ENCODE results near the gene RHBG. TPM values are rescaled to one million over a fixed set of nuclear protein-coding genes. Genes with fewer than 3 reads are reported as not detected.

Gene RHBG
- total and polyA plus RNA-seq, 2 donors (not counting 1 experiment from before 2014, with no cell fraction given) = not detected

- POLR2A ChIA-PET = no interaction called here
- Histone ChIP-seq H2AFZ (ENCODE audit: insufficient read depth, low read depth, low read length, poor library complexity, severe bottlenecking) (no peak overlapping the region), H3K27ac (ENCODE audit: low read length in 2 of 2) (no peak overlapping the region), H3K4me3 (ENCODE audit: control extremely low read depth in 1 of 5, extremely low read depth in 1 of 5, insufficient read depth in 1 of 5, low read depth in 2 of 5, low read length in 4 of 5) (no peak overlapping the region), H3K79me2 (ENCODE audit: control insufficient read depth, insufficient read depth, low read length) (no peaks in the 10 kb centered on the region), H3K36me3 (replicated peaks in 1 of 2; ENCODE audit: control extremely low read depth in 1 of 2, control insufficient read depth in 1 of 2, extremely low read depth in 1 of 2, insufficient read depth in 2 of 2, low read length in 1 of 2) (no peaks in the 10 kb centered on the region), H4K20me1 (ENCODE audit: control insufficient read depth, insufficient read depth, low read length, poor library complexity, severe bottlenecking) (no peaks in the 10 kb centered on the region), H3K4me1 (ENCODE audit: control insufficient read depth in 2 of 2, insufficient read depth in 2 of 2, low read length in 2 of 2) (peaks cover 24 to 25% of the 10 kb centered on the region in 2 donors), H3K9ac (ENCODE audit: low read length) (no peak overlapping the region), H3K4me2 (replicated peaks; ENCODE audit: low read depth, low read length, poor library complexity, severe bottlenecking) (no peak overlapping the region), H3K9me3 (ENCODE audit: control extremely low read depth in 1 of 3, control insufficient read depth in 2 of 3, insufficient read depth in 1 of 3, low read length in 2 of 3) (peaks cover 0 to 18% (median 0%) of the 10 kb centered on the region in 3 donors), H3K27me3 (replicated peaks in 1 of 4; ENCODE audit: control extremely low read depth in 1 of 4, control insufficient read depth in 3 of 4, insufficient read depth in 4 of 4, low read length in 3 of 4) (peaks cover 0 to 94% (median 68%) of the 10 kb centered on the region in 4 experiments)
- no peak for ATAC-seq (ENCODE audit: low read depth)
- DNase-seq = no peak
- Mint-ChIP-seq H3K27me3 (peaks cover 73% of the 10 kb centered on the region), H3K4me1 (peaks cover 17% of the 10 kb centered on the region), H3K9me3 (ENCODE audit: insufficient read depth) (no peaks in the 10 kb centered on the region), H3K27ac (no peak overlapping the region), H3K4me3 (no peak overlapping the region)
- CTCF ChIA-PET = interaction anchor here (1.0 to 6.9 kb wide), 4 partner anchors 10 to 47 kb away, joined by 3 to 44 read pairs (median 12); no protein-coding TSS in a partner anchor
- intact Hi-C loops (cut with micrococcal nuclease) = no loop called here
- WGBS (ENCODE audit: insufficient coverage) = 50% methylated on average over 1 of the region's 4 CpGs
- TF ChIP-seq EZH2 (IDR thresholded peaks at IDR 0.05; ENCODE audit: borderline replicate concordance, insufficient read depth, low read depth, low read length, poor library complexity, severe bottlenecking) = no peak
- TF ChIP-seq, protein P1, sequence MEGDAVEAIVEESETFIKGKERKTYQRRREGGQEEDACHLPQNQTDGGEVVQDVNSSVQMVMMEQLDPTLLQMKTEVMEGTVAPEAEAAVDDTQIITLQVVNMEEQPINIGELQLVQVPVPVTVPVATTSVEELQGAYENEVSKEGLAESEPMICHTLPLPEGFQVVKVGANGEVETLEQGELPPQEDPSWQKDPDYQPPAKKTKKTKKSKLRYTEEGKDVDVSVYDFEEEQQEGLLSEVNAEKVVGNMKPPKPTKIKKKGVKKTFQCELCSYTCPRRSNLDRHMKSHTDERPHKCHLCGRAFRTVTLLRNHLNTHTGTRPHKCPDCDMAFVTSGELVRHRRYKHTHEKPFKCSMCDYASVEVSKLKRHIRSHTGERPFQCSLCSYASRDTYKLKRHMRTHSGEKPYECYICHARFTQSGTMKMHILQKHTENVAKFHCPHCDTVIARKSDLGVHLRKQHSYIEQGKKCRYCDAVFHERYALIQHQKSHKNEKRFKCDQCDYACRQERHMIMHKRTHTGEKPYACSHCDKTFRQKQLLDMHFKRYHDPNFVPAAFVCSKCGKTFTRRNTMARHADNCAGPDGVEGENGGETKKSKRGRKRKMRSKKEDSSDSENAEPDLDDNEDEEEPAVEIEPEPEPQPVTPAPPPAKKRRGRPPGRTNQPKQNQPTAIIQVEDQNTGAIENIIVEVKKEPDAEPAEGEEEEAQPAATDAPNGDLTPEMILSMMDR (IDR thresholded peaks at IDR 0.05) = no peak
These were observed 64.0 kb downstream of the RHBG start for GRCh38 chr1:156433032-156433431.

- H3K9me3 ChIP-seq (ENCODE audit: control extremely low read depth in 1 of 3, control insufficient read depth in 2 of 3, insufficient read depth in 1 of 3, low read length in 2 of 3) = peaks cover 0 to 18% (median 0%) of the 10 kb centered on the region in 3 donors
- H3K9ac ChIP-seq (ENCODE audit: low read length) = no peak overlapping the region
- ChIA-PET POLR2A (no interaction called here), CTCF (interaction anchor here (0.6 to 6.9 kb wide), 5 partner anchors 9 to 47 kb away, joined by 3 to 44 read pairs (median 3); no protein-coding TSS in a partner anchor)
- H3K4me2 ChIP-seq (replicated peaks; ENCODE audit: low read depth, low read length, poor library complexity, severe bottlenecking) = no peak overlapping the region
- Mint-ChIP-seq H3K27ac (no peak overlapping the region), H3K4me3 (no peak overlapping the region), H3K27me3 (peaks cover 75% of the 10 kb centered on the region), H3K9me3 (ENCODE audit: insufficient read depth) (no peaks in the 10 kb centered on the region), H3K4me1 (peaks cover 19% of the 10 kb centered on the region)
- whole genome bisulfite sequencing (ENCODE audit: insufficient coverage) = no CpG with 5 or more reads among the region's 1 CpG
- H3K27ac ChIP-seq (ENCODE audit: low read length in 2 of 2) = no peak overlapping the region
- ATAC-seq (ENCODE audit: low read depth) = no peak
- H2AFZ ChIP-seq (ENCODE audit: insufficient read depth, low read depth, low read length, poor library complexity, severe bottlenecking) = no peak overlapping the region
- no peaks in the 10 kb centered on the region for H4K20me1 ChIP-seq (ENCODE audit: control insufficient read depth, insufficient read depth, low read length, poor library complexity, severe bottlenecking)
- peaks cover 0 to 93% (median 72%) of the 10 kb centered on the region in 4 experiments for H3K27me3 ChIP-seq (replicated peaks in 1 of 4; ENCODE audit: control extremely low read depth in 1 of 4, control insufficient read depth in 3 of 4, insufficient read depth in 4 of 4, low read length in 3 of 4)
- intact Hi-C loops (cut with micrococcal nuclease) = no loop called here
- H3K79me2 ChIP-seq (ENCODE audit: control insufficient read depth, insufficient read depth, low read length) = no peaks in the 10 kb centered on the region
- DNase-seq = no peak
- H3K36me3 ChIP-seq (replicated peaks in 1 of 2; ENCODE audit: control extremely low read depth in 1 of 2, control insufficient read depth in 1 of 2, extremely low read depth in 1 of 2, insufficient read depth in 2 of 2, low read length in 1 of 2) = no peaks in the 10 kb centered on the region
- peaks cover 26 to 29% of the 10 kb centered on the region in 2 donors for H3K4me1 ChIP-seq (ENCODE audit: control insufficient read depth in 2 of 2, insufficient read depth in 2 of 2, low read length in 2 of 2)
- no peak overlapping the region for H3K4me3 ChIP-seq (ENCODE audit: control extremely low read depth in 1 of 5, extremely low read depth in 1 of 5, insufficient read depth in 1 of 5, low read depth in 2 of 5, low read length in 4 of 5)
- TF ChIP-seq EZH2 (IDR thresholded peaks at IDR 0.05; ENCODE audit: borderline replicate concordance, insufficient read depth, low read depth, low read length, poor library complexity, severe bottlenecking) = no peak
- TF ChIP-seq, protein P1 (IDR thresholded peaks at IDR 0.05) = no peak
These were observed 64.6 kb downstream of the RHBG start for GRCh38 chr1:156433602-156434001.

Small RNA genes within 50 kb of the gene (small RNA-seq; reads per million reads assigned to genes)
- not detected for gene MIR9-1 (ENCODE audit: insufficient read length, low read depth, low replicate concordance)

Other genes starting within 250 kb of the RHBG start
- gene SEMA4A, start 215.6 kb upstream of the RHBG start, total RNA-seq = 6.4 and 9.2 TPM in 2 replicates
- gene SEMA4A, start 215.6 kb upstream of the RHBG start, polyA plus RNA-seq = 15.5 and 23.2 TPM in 2 replicates
- 26.6 and 27.2 TPM in 2 replicates for gene SLC25A44, start 175.1 kb upstream of the RHBG start, total RNA-seq
- 14.9 and 21.9 TPM in 2 replicates for gene SLC25A44, start 175.1 kb upstream of the RHBG start, polyA plus RNA-seq
- 58.3 and 64.3 TPM in 2 replicates for gene PMF1, start 156.2 kb upstream of the RHBG start, total RNA-seq
- gene PMF1, start 156.2 kb upstream of the RHBG start, polyA plus RNA-seq = 101 and 114 TPM in 2 replicates
- 7.4 and 8.3 TPM in 2 replicates for gene BGLAP, start 127.0 kb upstream of the RHBG start, total RNA-seq
- gene BGLAP, start 127.0 kb upstream of the RHBG start, polyA plus RNA-seq = 1.4 and 3.1 TPM in 2 replicates
- gene PAQR6, start 121.2 kb upstream of the RHBG start, total RNA-seq = 1.4 and 1.8 TPM in 2 replicates
- gene PAQR6, start 121.2 kb upstream of the RHBG start, polyA plus RNA-seq = 1.3 and 1.8 TPM in 2 replicates
- 74.0 and 77.0 TPM in 2 replicates for gene SMG5, start 86.4 kb upstream of the RHBG start, total RNA-seq
- gene SMG5, start 86.4 kb upstream of the RHBG start, polyA plus RNA-seq = 45.8 and 53.5 TPM in 2 replicates
- 9.9 and 11.5 TPM in 2 replicates for gene TMEM79, start 84.9 kb upstream of the RHBG start, total RNA-seq
- gene TMEM79, start 84.9 kb upstream of the RHBG start, polyA plus RNA-seq = 16.9 and 19.1 TPM in 2 replicates
- 21.2 and 21.3 TPM in 2 replicates for gene GLMP, start 73.5 kb upstream of the RHBG start, total RNA-seq
- gene GLMP, start 73.5 kb upstream of the RHBG start, polyA plus RNA-seq = 4.2 and 10.2 TPM in 2 replicates
- gene VHLL, start 69.9 kb upstream of the RHBG start, total RNA-seq = 0.49 TPM in 1 of 2 replicates, not detected in the other
- 0.36 and 0.45 TPM in 2 replicates for gene VHLL, start 69.9 kb upstream of the RHBG start, polyA plus RNA-seq
- gene CCT3, start 30.9 kb upstream of the RHBG start, total RNA-seq = 106 and 109 TPM in 2 replicates
- gene CCT3, start 30.9 kb upstream of the RHBG start, polyA plus RNA-seq = 78.4 and 107 TPM in 2 replicates
- gene TSACC, start 30.7 kb upstream of the RHBG start, total RNA-seq = 0.69 TPM in 1 of 2 replicates, not detected in the other
- 1.2 TPM in 1 of 2 replicates, not detected in the other for gene TSACC, start 30.7 kb upstream of the RHBG start, polyA plus RNA-seq
- gene MEF2D, start 131.6 kb downstream of the RHBG start, total RNA-seq = 127 and 128 TPM in 2 replicates
- gene MEF2D, start 131.6 kb downstream of the RHBG start, polyA plus RNA-seq = 65.6 and 81.2 TPM in 2 replicates
- 0.07 TPM in 2 replicates for gene IQGAP3, start 203.4 kb downstream of the RHBG start, total RNA-seq
- gene IQGAP3, start 203.4 kb downstream of the RHBG start, polyA plus RNA-seq = 0.07 and 0.12 TPM in 2 replicates
- 26.6 and 29.8 TPM in 2 replicates for gene TTC24, start 210.5 kb downstream of the RHBG start, total RNA-seq
- gene TTC24, start 210.5 kb downstream of the RHBG start, polyA plus RNA-seq = 24.3 and 30.7 TPM in 2 replicates
- gene NAXE, start 222.6 kb downstream of the RHBG start, total RNA-seq = 56.9 and 59.7 TPM in 2 replicates
- 35.7 and 42.8 TPM in 2 replicates for gene NAXE, start 222.6 kb downstream of the RHBG start, polyA plus RNA-seq
- 31.4 and 38.3 TPM in 2 replicates for gene GPATCH4, start 232.3 kb downstream of the RHBG start, total RNA-seq
- 11.3 and 25.1 TPM in 2 replicates for gene GPATCH4, start 232.3 kb downstream of the RHBG start, polyA plus RNA-seq

Data from B cell (primary cell).